Stimulated activated CD4-positive, alpha-beta T cell treated with anti-CD3 and anti-CD28 coated beads, TNF-alpha, amount 100 ng/mL, for 1 hour (primary cell): ENCODE data around the gene EIF4E.
"Not testable (repeated sequence)": the region's sequence is repeated elsewhere in the genome, so short reads cannot be mapped to it uniquely, and the experiment has no call there.

Experiments used
- DNase-seq, 3 donors: peaks; one replicate each; pipeline ENCODE4 v3.0.0-alpha.2; 2020; ENCODE audit warnings: low read depth in 3 of 3, low spot score in 1 of 3

The EIF4E gene

DNA sequence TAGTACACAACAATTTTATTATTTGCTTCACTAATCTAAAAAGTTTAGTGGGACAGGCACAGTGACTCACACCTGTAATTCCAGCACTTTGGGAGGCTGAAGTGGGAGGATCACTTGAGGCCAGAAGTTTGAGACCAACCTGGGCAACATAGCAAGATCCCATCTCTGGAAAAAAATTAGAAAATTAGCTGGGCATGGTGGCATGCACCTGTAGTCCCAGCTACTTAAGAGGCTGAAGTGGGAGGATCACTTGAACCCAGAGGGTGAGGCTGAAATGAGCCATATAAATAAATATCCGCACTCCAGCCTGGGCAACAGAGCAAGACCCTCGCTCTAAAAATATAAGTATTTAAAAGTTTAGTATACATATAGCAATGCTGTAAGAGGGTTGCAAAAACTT lies 42.6 kb downstream of the EIF4E start:
- DNase-seq, result not testable (repeated sequence)

GRCh38 chr4:98880884-98881283 lies 48.0 kb downstream of the EIF4E start:
- DNase-seq, result not testable (repeated sequence)

GRCh38 chr4:98879515-98879914 lies 49.4 kb downstream of the EIF4E start:
- DNase-seq, result no peak

- no peak for DNase-seq
Measured at GRCh38 chr4:98873059-98873458, 55.9 kb downstream of the EIF4E start.

DNA sequence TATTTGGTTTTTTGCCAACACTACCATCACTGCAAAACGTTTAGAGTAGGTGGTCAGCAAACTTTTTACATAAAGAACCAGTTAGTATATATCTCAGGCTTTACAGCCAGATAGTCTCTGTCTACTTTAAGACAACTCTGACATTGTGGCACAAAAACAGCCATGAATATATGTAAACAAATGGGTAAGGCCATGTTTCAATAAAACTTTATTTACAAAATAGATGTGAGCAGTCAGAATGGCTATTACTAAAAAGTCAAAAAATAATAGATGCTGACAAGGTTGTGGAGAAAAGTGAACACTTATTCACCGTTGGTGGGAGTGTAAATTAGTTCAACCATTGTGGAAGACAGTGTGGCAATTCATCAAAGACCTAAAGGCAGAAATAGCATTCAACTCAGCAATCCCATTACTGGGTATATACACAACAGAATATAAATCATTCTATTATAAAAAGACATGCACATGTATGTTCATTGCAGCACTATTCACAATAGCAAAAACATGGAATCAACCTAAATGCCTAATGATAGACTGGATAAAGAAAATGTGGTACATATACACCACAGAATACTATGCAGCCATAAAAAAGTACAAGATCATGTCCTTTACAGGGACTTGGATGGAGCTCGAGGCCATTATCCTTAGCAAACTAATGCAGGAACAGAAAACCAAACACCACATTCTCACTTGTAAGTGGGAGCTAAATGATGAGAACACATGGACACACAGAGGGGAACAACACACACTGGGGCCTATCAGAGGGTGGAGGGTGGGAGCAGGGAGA lies 56.6 kb downstream of the EIF4E start:
- not testable (repeated sequence) for DNase-seq

DNA sequence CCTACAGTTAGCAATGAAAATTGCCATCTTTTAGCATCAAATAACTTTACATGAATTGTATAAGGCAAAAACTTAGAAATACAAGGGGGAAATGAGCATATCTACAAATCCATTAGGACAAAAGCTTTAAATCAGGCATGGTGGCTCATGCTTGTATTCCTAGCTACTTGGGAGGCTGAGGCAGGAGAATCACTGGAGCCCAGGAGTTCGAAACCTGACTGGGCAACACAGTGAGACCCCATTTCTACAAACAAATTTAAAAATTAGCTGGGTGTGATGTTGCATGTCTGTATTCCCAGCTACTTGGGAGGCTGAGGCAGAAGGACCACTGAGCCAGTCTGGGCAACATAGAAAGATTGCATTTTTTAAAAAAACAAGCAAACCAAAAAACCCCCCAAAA lies 61.3 kb downstream of the EIF4E start:
- no peak for DNase-seq

- DNase-seq, result no peak
Measured at GRCh38 chr4:98865059-98865458, 63.9 kb downstream of the EIF4E start.

DNA sequence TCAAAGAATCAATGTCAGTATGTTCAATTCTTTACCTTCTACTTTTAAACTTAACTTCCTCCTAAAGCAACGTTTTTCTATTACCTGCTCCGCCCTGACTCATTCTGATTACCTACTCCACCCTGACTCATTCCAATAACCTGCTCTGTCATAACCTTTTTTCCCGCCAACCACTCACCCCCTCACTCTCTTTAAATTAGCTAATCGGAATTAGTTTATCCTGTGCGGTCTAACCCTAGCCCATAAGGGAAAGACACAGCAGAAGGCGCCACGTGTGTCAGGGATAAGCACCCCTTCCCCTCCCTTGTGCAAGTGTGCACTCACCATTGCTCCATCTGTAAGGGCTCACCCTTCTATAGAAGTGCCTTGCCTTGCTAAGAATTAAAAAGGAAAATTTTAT lies 64.4 kb downstream of the EIF4E start:
- no peak for DNase-seq

GRCh38 chr4:98862371-98862770 lies 66.6 kb downstream of the EIF4E start:
- no peak for DNase-seq

DNA sequence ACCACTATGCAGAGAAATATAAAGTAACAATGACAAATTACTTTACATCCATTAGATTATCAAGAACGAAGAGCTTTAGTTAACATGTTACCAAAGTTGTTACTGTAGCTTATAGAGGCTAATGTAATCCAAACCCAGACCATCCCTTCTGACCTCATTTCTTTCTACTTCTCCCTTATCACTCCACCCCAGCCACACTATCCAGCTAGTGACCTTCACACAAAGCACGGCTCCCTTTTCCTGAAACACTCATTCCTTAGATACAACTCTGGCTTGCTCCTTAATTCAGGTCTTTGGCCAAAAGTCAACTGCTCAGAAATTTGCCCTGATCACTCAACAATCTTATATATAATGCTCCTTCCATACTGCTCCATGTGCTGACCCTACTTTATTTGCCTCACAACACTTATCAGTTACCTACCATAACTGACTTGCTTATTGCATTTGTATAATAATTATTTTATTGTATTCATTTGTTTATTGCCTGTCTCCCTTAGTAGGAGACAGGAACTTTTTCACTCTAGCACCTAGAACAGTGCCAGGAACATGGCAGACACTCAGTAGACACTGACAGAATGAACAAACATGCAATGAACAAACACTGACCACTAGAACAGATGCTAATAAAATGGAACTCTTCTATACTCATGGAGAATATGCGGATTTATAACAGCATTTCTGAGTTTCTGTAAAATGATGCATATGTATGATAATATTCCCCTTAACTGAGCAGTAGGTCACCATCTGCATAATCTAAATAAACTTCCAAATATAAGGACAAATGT lies 67.6 kb downstream of the EIF4E start:
- no peak for DNase-seq

DNA sequence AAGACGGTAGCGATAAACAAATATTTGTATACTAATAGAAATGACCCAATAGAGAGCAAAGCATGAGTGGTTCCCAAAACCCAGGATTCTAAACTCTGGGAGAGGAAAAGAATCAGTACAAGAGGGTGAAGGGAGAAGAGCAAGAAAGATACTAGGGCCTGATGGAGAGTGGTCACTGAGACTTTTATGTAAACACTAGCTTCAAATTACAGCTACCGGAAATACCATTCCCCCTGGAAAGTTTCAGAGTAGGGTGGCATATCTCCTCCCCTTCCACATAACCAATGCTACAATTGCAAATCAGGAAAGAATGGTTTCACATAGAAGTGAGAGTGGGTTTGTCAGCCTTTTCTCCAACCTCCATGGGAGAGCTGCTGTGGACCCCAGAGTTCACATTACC lies 77.1 kb downstream of the EIF4E start:
- no peak for DNase-seq

GRCh38 chr4:98850937-98851336 lies 78.0 kb downstream of the EIF4E start:
- DNase-seq, result no peak

- no peak for DNase-seq
Measured at GRCh38 chr4:98848448-98848847, 80.5 kb downstream of the EIF4E start.

DNA sequence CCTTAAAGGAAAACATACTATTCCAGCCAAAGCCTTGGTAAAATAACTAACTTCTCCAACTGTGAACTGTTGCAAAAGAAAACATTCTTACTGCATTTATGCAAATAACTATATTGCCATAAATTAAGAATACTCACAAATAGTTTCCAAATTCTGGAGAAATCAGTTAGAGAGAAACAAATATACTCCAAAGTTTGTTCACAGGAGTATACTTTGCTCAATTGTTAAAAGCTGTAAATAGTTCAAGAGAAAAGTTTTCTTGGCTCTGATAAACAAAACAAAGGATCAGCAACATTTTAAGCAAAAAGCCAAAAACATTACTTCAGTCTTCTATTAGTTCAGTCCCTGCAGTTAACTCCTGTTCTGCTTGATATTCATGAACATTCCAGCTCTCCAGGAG lies 83.0 kb downstream of the EIF4E start:
- DNase-seq, result no peak

- not testable (repeated sequence) for DNase-seq
Measured at GRCh38 chr4:98842917-98843316, 86.0 kb downstream of the EIF4E start.

GRCh38 chr4:98838977-98839618 lies 89.8 kb downstream of the EIF4E start:
- no peak for DNase-seq

- DNase-seq, result no peak
Measured at GRCh38 chr4:98838531-98838930, 90.4 kb downstream of the EIF4E start.

GRCh38 chr4:98833384-98833783 lies 95.5 kb downstream of the EIF4E start:
- no peak for DNase-seq

DNA sequence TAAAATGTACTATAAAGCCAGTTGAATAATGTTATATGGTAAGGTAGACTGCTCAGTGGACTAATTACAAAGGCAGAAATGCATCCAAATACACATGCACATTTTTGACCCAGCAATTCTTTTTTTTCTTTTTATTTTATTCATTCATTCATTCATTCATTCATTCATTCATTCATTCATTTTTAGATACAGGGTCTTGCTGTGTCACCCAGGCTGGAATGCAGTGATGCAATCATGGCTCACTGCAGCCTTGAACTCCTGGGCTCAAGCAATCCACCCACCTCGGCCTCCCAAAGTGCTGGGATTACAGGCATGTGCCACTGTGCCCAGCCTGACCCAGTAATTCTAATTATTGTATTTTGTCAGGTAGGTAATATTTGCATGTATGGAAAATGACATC lies 97.9 kb downstream of the EIF4E start:
- DNase-seq, result not testable (repeated sequence)
